Renal cortex interstitium (tissue), 15 donors: Measurements from ENCODE around the gene PPP4R3C. TPM values are rescaled to one million over a fixed set of nuclear protein-coding genes. Genes with fewer than 3 reads are reported as not detected.
"Not testable (repeated sequence)": the region's sequence is repeated elsewhere in the genome, so short reads cannot be mapped to it uniquely, and the experiment has no call there.

ENCODE experiments used
- DNase-seq, 11 donors: peaks; one replicate each; pipeline ENCODE4 v3.0.0-alpha.2; 2013; ENCODE audit warnings: low read depth in 9 of 11, low spot score in 4 of 11; ENCODE audit errors: extremely low read depth in 1 of 11
- long read RNA-seq, 16 experiments: transcript quantifications; one replicate each; lab custom pipeline, GENCODE V29; 2026
- polyA plus RNA-seq, 3 donors: library from polyadenylated mRNA; unstranded; fragments of 120-200 nt; gene quantifications; one replicate each; pipeline ENCODE4 v1.2.1, GENCODE V29; 2013; ENCODE audit not compliant: insufficient read length in 3 of 3

PPP4R3C gene
- not detected for polyA plus RNA-seq
- long read RNA-seq, donor 1, result 0 reads
- long read RNA-seq, donor 2, result 0 reads
- long read RNA-seq, donor 3, result 0 reads
- long read RNA-seq, donor 4, result 0 reads
- long read RNA-seq, donor 5, result 0 reads
- long read RNA-seq, donor 6, result 0 reads
- long read RNA-seq, donor 7, result 0 reads
- long read RNA-seq, donor 8, result 0 reads
- long read RNA-seq, donor 9, result 0 reads
- long read RNA-seq, donor 10, partial matches to known transcripts, result 0 of 1 reads
- long read RNA-seq, donor 10, other reads (novel, unspliced or antisense), result 0 of 1 reads
- long read RNA-seq, donor 11, result 0 reads
- long read RNA-seq, donor 12, result 0 reads
- long read RNA-seq, donor 13, partial matches to known transcripts, result 0 of 1 reads
- long read RNA-seq, donor 13, other reads (novel, unspliced or antisense), result 0 of 1 reads
- long read RNA-seq, donor 14, result 0 reads
- long read RNA-seq, donor 15, result 0 reads
- long read RNA-seq, donor 16, result 0 reads

DNA sequence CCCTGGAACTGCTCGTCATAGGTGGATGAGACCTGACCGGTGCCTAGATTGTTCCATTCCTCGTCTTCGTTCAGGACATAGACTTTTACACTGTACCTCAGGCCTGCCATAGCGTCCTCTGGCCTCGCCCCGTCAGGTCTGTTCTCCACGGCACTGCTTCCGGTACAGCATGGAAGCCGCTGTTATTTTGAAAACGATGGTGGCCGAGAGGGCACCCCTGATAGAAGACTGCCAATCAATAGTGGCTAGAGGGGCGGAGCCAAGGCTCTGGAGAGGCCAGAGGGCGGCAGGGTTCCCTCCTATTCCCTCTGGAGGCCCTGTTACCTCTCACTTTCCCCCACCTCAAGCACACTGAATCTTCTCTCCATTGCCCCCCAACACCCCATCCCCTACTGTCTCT lies at the start of gene PPP4R3C:
Gene PPP4R3C, minus strand, starts transcription at position 155 of the 400 bp plus-strand sequence. Its CDS starts 45 bp downstream, at position 110.
- DNase-seq, result no peak

DNA sequence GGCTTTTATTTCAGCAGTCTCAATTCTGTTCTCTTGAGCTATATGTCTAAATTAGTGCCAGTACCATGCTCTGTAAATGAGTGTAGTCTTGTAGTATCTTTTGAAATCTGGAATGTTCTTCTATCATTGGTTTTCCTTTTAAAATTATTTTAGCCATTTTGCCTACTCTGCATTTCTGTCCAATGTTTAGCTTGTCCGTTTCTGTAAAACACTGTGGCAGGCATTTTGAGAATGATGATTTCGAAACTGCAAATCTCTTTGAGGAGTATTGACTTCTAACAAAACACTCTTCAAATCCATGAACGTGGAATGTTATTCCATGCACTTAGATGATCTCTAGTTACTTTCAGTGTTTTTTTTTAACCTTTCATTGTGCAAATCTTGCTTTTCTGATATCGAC lies 28.3 kb upstream of the PPP4R3C start:
- no peak for DNase-seq

DNA sequence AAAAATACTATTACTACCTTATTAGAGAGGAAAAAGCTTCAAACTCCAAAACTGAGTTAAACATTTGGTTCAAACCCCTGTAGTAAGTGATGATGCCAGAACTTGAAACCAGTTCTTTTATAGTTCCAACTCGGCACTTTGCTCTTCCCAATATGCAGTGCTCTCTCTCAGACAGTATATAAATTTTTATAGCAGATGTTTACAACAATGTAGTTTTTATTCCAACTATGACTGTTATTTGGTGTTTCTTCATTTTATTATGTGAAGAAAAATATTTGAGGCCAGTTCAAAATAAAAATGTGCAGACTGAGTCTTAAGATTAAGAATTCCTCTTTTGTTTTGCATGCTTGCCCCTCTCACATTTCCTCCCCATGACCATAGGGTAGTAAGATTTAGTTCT lies 2.9 kb upstream of the PPP4R3C start:
- no peak for DNase-seq

DNA sequence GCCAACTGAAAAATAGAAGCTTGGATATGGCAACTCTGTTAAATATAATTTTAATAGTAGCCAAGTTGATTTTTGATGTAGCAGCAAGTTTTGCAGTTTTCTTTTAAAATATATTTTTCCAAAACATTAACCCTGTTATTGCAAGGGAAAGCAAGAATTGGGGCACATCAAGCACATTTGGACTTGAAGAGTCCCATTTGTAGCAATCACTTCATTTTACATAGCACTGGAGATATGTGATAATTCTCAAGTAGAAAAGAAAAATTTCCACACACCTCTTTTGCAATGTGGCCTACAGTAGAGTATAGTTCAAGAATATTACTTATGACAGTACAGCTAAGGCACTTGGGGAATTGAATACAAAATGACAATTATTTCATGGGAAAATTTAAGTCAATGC lies 1.9 kb upstream of the PPP4R3C start:
- DNase-seq, result no peak

DNA sequence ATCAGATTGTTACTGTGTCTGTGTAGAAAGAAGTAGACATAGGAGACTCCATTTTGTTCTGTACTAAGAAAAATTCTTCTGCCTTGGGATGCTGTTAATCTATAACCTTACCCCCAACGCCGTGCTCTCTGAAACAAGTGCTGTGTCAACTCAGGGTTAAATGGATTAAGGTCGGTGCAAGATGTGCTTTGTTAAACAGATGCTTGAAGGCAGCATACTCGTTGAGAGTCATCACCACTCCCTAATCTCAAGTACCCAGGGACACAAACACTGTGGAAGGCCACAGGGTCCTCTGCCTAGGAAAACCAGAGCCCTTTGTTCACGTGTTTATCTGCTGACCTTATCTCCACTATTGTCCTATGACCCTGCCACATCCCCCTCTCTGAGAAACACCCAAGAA lies 4.0 kb downstream of the PPP4R3C start:
- DNase-seq, result not testable (repeated sequence)

DNA sequence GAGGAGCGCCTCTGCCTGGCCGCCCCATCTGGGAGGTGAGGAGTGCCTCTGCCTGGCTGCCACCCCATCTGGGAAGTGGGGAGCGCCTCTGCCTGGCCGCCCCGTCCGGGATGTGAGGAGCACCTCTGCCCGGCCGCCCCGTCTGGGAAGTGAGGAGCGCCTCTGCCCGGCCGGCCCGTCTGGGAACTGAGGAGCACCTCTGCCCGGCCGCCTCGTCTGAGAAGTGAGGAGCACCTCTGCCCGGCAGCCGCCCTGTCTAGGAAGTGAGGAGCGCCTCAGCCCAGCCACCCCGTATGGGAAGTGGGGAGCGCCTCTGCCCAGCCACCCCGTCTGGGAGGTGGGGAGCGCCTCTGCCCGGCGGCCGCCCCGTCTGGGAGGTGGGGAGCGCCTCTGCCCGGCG lies 4.6 kb downstream of the PPP4R3C start:
- not testable (repeated sequence) for DNase-seq

DNA sequence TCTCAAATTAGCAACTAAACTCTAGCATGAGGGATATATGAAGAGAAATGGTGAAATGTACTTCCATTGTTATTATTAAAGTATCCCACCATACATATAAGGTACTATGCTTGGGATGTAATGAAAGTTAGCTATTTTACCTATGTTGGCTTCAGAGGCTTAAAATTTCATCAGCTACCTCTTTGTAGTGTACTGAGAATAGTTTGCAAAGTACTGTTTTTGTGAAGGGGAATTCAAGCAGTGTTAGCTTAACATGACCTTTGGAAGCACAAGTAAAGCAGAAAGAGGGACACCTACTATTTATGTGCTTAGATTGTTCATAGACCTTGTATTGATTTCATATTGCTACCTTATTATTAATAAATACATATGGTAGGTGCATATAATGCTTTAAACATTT lies 11.8 kb downstream of the PPP4R3C start:
- no peak for DNase-seq

DNA sequence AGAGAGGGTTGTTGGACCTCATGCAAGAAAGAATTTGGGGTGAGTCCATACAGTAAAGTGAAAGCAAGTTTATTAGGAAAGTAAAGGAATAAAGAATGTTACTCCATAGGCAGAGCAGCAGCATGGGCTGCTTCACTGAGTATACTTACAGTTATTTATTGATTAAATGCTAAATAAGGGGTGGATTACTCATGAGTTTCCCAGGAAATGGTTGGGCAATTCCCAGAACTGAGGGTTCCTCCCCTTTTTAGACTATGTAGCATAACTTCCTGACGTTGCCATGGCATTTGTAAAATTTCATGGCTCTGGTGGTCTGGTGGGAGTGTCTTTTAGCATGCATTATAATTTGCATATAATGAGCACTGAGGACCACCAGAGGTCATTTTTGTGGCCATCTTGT lies 16.7 kb downstream of the PPP4R3C start:
- DNase-seq, result no peak

DNA sequence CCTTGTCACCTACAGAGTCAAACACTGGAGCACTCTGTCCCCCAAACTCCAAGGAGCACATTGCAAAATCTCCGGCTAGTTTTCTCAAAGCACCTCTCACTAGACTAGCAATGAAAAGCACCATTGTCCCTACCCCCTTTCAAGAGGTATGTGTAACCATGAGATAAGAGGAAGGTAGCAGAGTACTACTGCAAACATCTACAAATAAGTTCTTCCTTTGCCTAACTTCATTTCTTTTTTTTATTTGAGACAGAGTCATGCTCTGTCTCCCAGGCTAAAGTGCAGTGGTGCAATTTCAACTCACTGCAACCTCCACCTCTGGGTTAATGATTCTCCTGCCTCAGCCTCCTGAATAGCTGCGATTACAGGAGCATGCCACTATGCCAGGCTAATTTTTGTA lies 17.7 kb downstream of the PPP4R3C start:
- peak in 3 of 11 donors; percentile 1 to 8 (median 4) for DNase-seq

DNA sequence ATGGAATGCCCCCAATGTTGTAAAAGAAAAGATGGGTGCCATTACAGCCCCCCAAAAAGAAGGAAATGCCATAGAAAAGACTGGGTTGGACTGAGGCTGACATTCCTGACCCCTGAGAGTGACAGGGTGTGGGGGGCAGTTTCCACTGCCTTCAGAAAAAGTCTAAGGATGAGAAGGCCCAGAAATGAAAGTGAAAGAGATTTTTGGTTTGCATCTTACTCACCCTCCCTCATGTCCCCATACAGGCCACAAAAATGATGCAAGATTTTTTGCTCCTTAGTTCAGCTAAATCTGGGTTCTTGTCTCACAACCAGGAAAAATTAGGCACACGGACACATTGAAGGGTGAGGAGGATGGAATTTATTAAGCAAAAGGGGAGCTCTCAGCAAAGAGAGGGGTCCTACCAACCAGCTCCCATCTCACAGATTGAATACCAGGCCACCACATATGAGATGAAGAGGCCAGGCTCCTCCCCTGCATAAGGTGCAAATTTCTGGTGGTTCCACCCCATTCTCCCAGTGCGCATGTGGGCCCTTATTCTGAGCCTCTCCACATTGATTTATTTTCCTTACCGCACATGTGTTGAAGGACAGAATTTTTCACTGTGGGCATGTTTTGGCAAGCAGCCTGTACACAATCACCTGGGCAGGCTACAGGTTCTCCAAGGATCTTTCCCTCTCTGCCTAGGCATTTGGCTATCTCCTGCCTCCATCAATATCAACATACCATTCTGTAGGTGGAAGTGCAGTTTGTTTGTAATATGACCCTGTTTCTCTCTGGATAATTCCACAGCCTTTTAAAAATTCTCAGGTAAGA lies 18.8 kb downstream of the PPP4R3C start:
- no peak for DNase-seq

DNA sequence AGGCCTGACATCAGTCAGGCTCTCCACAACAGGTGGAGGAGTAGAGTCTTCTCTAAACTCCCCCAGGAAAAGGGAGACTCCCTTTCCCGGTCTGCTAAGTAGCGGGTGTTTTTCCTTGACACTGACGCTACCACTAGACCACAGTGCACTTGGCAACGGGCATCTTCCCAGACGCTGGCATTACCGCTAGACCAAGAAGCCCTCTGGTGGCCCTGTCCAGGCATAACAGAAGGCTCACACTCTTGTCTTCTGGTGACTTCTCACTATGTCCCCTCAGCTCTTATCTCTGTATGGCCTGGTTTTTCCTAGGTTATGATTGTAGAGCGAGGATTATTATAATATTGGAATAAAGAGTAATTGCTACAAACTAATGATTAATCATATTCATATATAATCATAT lies 20.7 kb downstream of the PPP4R3C start:
- not testable (repeated sequence) for DNase-seq

DNA sequence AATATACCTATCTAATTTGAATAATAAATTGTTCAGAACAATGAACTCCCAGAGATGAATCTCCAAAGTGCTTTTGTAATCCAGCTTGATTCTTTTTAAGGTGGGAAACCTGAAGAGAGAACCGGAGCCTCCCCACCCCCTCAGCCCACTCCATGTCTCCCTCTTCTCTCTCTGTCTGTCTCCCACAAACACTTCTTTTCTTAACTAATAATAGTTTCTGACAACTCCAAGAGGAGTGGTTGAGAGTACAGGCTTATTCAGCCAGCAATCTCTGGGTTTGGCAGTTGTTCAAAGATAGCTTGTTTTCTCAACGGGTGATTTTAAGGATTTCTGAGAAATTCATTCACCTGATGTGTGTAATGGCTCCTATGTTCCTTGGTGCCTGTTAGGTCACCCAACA lies 23.4 kb downstream of the PPP4R3C start:
- no peak for DNase-seq

DNA sequence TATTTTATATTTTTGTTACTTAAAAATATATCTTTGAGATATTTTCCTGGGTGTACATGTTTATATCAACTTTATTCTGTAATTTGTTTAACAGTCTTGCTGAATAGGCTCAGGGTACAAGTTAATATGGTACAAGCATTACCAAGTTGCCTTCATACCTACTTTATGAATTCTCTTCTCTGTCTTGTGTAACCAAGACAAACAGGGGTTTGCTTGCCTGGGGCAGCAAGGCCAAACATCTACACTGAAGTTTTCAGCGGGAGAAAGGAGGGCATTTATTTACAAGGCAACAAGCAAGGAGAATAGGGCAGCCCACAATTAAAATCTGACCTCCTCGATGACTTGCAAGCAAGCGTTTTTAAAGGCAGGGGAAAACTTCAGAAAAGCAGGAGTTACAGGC lies 24.2 kb downstream of the PPP4R3C start:
- no peak for DNase-seq

DNA sequence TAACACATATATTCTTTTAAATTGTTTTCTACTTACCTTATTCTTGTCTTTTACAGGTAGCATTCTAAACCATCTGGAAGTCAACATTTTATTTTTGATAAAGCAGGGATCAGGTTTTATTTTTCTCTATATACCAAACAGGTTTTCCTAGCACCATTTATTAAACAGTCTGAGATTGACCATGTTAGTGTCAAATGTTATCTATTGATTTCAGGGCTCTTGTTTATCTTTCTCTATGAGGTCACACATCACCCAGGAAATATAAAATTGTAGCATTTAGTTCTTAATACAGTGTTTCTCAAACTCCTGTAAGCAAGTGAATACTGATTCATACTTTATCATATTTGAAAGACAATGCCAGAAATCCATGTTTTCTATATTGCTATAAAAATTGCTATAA lies 28.1 kb downstream of the PPP4R3C start:
- DNase-seq, result no peak

Other genes starting within 250 kb of the PPP4R3C start
- gene DCAF8L2, start 127.0 kb upstream of the PPP4R3C start, polyA plus RNA-seq, result not detected